Hepatocyte (in vitro differentiated cells): Measurements from ENCODE around the gene SERPINB3. TPM values are rescaled to one million over a fixed set of nuclear protein-coding genes. Genes with fewer than 3 reads are reported as not detected.

Source experiments
- DNase-seq: peaks from one replicate; pipeline ENCODE4 v3.0.0-alpha.2; 2016; ENCODE audit warnings: low spot score
- H2AFZ ChIP-seq: fragments of 200-600 bp; sonication (generic); 2 replicates; pipeline ENCODE4 v1.6.0; 2016; ENCODE audit warnings: antibody characterized with exemption, mild to moderate bottlenecking
- H3K27ac ChIP-seq: fragments of 200-600 bp; sonication (generic); 2 replicates; pipeline ENCODE4 v1.5.1; 2016; ENCODE audit warnings: mild to moderate bottlenecking
- H3K27me3 ChIP-seq: fragments of 200-600 bp; sonication (generic); 2 replicates; pipeline ENCODE4 v1.6.1; 2016
- H3K36me3 ChIP-seq: fragments of 200-600 bp; sonication (generic); replicated peaks from 2 replicates; pipeline ENCODE4 v1.5.1; 2016; ENCODE audit warnings: low read depth; ENCODE audit not compliant: insufficient read depth
- H3K4me1 ChIP-seq: fragments of 200-600 bp; sonication (generic); 2 replicates; pipeline ENCODE4 v1.5.1; 2016; ENCODE audit warnings: mild to moderate bottlenecking, moderate library complexity; ENCODE audit not compliant: insufficient read depth
- H3K4me2 ChIP-seq: fragments of 200-600 bp; sonication (generic); 2 replicates; pipeline ENCODE4 v1.6.0; 2016
- H3K4me3 ChIP-seq: fragments of 200-600 bp; sonication (generic); 2 replicates; pipeline ENCODE4 v1.5.1; 2016; ENCODE audit warnings: mild to moderate bottlenecking
- H3K79me2 ChIP-seq: fragments of 200-600 bp; sonication (generic); 2 replicates; pipeline ENCODE4 v1.6.0; 2017; ENCODE audit warnings: mild to moderate bottlenecking
- H3K9me2 ChIP-seq: fragments of 200-600 bp; sonication (generic); replicated peaks from 2 replicates; pipeline ENCODE4 v1.6.0; 2017; ENCODE audit warnings: mild to moderate bottlenecking; ENCODE audit not compliant: insufficient read depth
- H3K9me3 ChIP-seq: fragments of 200-600 bp; sonication (generic); 2 replicates; pipeline ENCODE4 v1.5.1; 2016; ENCODE audit warnings: low read depth, mild to moderate bottlenecking
- H4K20me1 ChIP-seq: fragments of 200-600 bp; sonication (generic); 2 replicates; pipeline ENCODE4 v1.6.0; 2016; ENCODE audit warnings: mild to moderate bottlenecking; ENCODE audit not compliant: insufficient read depth, poor library complexity, severe bottlenecking
- EZH2 ChIP-seq: fragments of 200-600 bp; sonication (generic); IDR thresholded peaks from 2 replicates; pipeline ENCODE4 v1.6.1; 2016; ENCODE audit warnings: antibody characterized with exemption, mild to moderate bottlenecking, borderline replicate concordance
- EZH2phosphoT487 ChIP-seq: fragments of 200-600 bp; sonication (generic); IDR thresholded peaks from one replicate; pipeline ENCODE4 v1.6.1; 2018; ENCODE audit warnings: antibody characterized with exemption, mild to moderate bottlenecking, low read depth, moderate library complexity; ENCODE audit not compliant: unreplicated experiment, severe bottlenecking
- WGBS: methylation state at CpG from one replicate; pipeline ENCODE4 v1.1.6; 2016; ENCODE audit warnings: low lambda C conversion rate; ENCODE audit errors: missing lambda C conversion rate; 5-methylcytosine and 5-hydroxymethylcytosine counted together
- polyA plus RNA-seq: library from polyadenylated mRNA; unstranded; fragments of >200 nt; fragmentation: Nextera tagmentation; extraction: Ambion mirVana; gene quantifications from 2 replicates; pipeline ENCODE4 v1.2.1, GENCODE V29; 2016
- total RNA-seq: library from RNA; depleted of rRNA; stranded (reverse); fragments of >200 nt; gene quantifications from 2 replicates; pipeline ENCODE4 v1.2.3, GENCODE V29; 2014
- TF ChIP-seq, protein P1 (sequence below): fragments of 200-600 bp; sonication (generic); IDR thresholded peaks from 2 replicates; pipeline ENCODE4 v1.5.1; 2016; ENCODE audit warnings: antibody characterized with exemption, mild to moderate bottlenecking; ENCODE audit not compliant: poor library complexity

SERPINB3 gene
- total and polyA plus RNA-seq, 2 experiments from 2014 or later = 0.17 TPM; not detected in 1

DNA sequence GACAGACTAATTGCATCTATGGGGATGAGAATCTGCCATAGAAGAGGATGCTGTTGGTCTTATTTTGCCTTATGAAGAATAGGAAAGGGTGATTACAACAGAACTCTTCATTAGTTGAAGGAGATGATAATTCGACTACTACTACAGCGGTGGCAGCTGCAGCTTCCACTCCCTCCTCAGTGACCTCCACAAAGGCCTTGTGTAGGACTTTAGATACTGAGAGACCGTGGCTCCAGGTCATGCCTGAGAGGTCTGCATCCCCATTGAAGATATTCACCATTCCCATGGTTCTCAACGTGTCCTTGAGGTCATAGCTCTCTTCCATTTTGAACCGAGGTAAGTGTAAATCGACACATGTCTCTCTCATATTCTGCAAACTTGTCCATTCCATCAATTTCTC, 24.0 kb downstream of the SERPINB3 start:
- Histone ChIP-seq H3K79me2 (no peaks in the 10 kb centered on the region), H3K4me2 (no peak overlapping the region), H3K9me3 (no peaks in the 10 kb centered on the region), H4K20me1 (no peaks in the 10 kb centered on the region), H3K36me3 (no peaks in the 10 kb centered on the region), H3K4me3 (no peak overlapping the region), H3K27me3 (no peaks in the 10 kb centered on the region), H3K4me1 (no peaks in the 10 kb centered on the region), H3K27ac (no peak overlapping the region), H2AFZ (no peak overlapping the region), H3K9me2 (no peaks in the 10 kb centered on the region)
- TF ChIP-seq, protein P1, sequence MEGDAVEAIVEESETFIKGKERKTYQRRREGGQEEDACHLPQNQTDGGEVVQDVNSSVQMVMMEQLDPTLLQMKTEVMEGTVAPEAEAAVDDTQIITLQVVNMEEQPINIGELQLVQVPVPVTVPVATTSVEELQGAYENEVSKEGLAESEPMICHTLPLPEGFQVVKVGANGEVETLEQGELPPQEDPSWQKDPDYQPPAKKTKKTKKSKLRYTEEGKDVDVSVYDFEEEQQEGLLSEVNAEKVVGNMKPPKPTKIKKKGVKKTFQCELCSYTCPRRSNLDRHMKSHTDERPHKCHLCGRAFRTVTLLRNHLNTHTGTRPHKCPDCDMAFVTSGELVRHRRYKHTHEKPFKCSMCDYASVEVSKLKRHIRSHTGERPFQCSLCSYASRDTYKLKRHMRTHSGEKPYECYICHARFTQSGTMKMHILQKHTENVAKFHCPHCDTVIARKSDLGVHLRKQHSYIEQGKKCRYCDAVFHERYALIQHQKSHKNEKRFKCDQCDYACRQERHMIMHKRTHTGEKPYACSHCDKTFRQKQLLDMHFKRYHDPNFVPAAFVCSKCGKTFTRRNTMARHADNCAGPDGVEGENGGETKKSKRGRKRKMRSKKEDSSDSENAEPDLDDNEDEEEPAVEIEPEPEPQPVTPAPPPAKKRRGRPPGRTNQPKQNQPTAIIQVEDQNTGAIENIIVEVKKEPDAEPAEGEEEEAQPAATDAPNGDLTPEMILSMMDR = no peak
- TF ChIP-seq EZH2 (no peak), EZH2phosphoT487 (no peak)
- 89% methylated on average over 6 of the region's 6 CpGs for WGBS
- DNase-seq = no peak

DNA sequence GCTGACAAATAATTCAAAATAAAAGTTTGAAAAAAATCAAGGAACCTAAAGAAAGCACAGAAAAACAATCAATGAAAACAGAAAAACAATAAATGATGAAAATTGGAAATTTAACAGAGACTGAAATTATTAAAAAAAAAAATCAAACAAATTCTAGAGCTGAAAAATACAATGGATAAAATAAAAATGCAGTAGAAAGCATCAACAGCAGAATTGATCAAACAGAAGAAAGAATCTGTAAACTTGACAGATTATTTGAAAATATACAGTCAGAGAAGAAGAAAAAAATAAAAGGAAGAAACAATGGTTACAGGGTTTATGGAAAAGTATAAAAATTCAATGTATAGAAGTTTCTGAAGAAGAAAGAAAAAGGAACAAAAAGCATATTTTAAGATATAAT, 33.9 kb downstream of the SERPINB3 start:
- peaks cover 14% of the 10 kb centered on the region for H3K9me3 ChIP-seq
- H3K4me2 ChIP-seq = no peak overlapping the region
- H3K79me2 ChIP-seq = no peaks in the 10 kb centered on the region
- no peak for DNase-seq
- no peaks in the 10 kb centered on the region for H3K4me1 ChIP-seq
- no peaks in the 10 kb centered on the region for H3K27me3 ChIP-seq
- TF ChIP-seq EZH2phosphoT487 (no peak), EZH2 (no peak)
- TF ChIP-seq, protein P1 = no peak
- no peak overlapping the region for H3K4me3 ChIP-seq
- H3K36me3 ChIP-seq = no peaks in the 10 kb centered on the region
- no peaks in the 10 kb centered on the region for H4K20me1 ChIP-seq
- no peaks in the 10 kb centered on the region for H3K9me2 ChIP-seq
- no peak overlapping the region for H3K27ac ChIP-seq
- H2AFZ ChIP-seq = no peak overlapping the region

DNA sequence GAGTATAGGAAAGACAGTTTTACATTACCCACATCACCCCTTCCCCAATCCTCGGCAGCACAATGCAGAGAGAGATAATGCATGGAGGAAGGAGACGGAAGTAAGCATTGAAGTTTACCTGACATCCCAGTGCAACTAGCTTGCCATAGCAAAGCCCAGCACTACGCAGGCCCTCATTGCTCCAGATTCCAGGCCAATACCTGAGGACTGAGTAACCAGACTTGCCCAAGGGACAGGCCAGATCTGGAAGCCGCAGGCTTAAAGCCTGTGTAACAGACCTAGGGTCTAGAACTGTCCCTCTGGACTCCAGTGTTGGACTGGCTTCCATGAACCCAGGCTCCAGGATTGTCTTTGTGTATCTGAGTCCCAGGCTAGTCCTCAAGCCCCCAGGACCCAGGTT, 35.3 kb downstream of the SERPINB3 start:
- Histone ChIP-seq H3K27me3 (no peaks in the 10 kb centered on the region), H3K4me2 (no peak overlapping the region), H3K9me2 (no peaks in the 10 kb centered on the region), H4K20me1 (no peaks in the 10 kb centered on the region), H3K27ac (no peak overlapping the region), H3K9me3 (peaks cover 14% of the 10 kb centered on the region), H3K79me2 (no peaks in the 10 kb centered on the region), H3K4me3 (no peak overlapping the region), H2AFZ (no peak overlapping the region), H3K4me1 (no peaks in the 10 kb centered on the region), H3K36me3 (no peaks in the 10 kb centered on the region)
- DNase-seq = no peak
- TF ChIP-seq, protein P1 = no peak
- TF ChIP-seq EZH2phosphoT487 = no peak
- no peak for TF ChIP-seq EZH2
- 87% methylated on average over 4 of the region's 4 CpGs for WGBS

DNA sequence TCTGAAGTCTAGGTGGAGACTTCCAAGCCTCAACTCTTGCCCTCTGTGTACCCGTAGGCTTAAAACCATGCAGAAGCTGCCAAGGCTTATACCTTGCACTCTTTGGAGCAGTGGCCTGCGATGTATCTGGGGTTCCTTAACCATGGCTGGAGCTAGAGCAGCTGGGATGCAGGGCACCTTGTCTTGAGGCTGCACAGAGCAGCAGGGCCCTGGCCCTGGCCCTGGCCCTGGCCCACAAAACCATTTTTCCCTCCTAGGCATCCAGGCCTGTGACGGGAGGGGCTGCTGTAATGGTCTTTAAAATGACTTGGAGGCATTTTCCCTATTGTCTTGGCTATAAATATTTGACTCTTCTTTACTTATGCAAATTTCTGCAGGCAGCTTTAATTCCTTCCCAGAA, 36.8 kb downstream of the SERPINB3 start:
- TF ChIP-seq EZH2 (no peak), EZH2phosphoT487 (no peak)
- TF ChIP-seq, protein P1 = no peak
- Histone ChIP-seq H3K4me3 (no peak overlapping the region), H4K20me1 (no peaks in the 10 kb centered on the region), H3K79me2 (no peaks in the 10 kb centered on the region), H3K27ac (no peak overlapping the region), H3K9me2 (no peaks in the 10 kb centered on the region), H3K36me3 (no peaks in the 10 kb centered on the region), H3K4me2 (no peak overlapping the region), H3K9me3 (peaks cover 11% of the 10 kb centered on the region), H3K4me1 (no peaks in the 10 kb centered on the region), H3K27me3 (no peaks in the 10 kb centered on the region), H2AFZ (no peak overlapping the region)
- DNase-seq = no peak
- WGBS = 96% methylated on average over 3 of the region's 3 CpGs
